HG02588 (cell line): Measurements from ENCODE around the gene SCYGR8.

Source experiments
- ATAC-seq: cut with Tn5 transposase; IDR thresholded peaks from one replicate; pipeline ENCODE4 v1.9.1; 2021; ENCODE audit warnings: mild to moderate bottlenecking, moderate library complexity; ENCODE audit not compliant: unreplicated experiment

The SCYGR8 gene

DNA sequence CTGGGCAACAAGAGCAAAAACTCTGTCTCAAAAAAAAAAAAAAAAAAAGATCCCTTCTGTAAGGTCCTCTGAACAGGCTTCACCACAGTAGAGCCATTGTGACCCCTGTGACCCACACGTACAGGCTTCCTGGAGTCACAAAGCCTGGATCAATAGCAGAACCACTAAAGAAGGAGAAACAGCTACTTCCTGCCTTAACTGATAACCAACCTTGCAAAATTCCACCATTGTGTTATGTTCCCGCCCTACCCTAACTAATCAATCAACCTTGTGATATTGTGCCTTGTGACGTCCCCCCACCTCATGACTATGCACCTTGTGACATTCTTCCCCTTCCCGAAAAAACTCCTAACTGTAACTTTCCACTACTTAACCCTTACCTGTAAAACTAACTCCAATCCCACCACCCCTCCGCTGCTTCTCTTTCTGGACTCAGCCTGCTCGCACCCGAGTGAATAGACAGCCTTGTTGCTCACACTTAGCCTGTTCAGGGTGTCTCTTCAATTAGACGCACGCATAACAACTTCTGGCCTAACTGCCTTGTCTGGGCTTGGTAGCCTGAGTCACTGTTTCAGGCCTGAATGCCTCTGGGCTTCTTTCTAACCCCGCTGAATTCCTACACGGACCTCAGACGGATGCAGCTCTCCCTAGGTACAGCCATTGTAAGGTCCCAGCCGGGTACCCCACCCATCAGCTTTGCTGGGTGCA is 13.9 kb downstream of the SCYGR8 start:
- no peak for ATAC-seq

- no peak for ATAC-seq
Observed at GRCh38 chr2:227761740-227762476, 16.2 kb downstream of the SCYGR8 start.

GRCh38 chr2:227765788-227766372 is 20.2 kb downstream of the SCYGR8 start:
- ATAC-seq = no peak

DNA sequence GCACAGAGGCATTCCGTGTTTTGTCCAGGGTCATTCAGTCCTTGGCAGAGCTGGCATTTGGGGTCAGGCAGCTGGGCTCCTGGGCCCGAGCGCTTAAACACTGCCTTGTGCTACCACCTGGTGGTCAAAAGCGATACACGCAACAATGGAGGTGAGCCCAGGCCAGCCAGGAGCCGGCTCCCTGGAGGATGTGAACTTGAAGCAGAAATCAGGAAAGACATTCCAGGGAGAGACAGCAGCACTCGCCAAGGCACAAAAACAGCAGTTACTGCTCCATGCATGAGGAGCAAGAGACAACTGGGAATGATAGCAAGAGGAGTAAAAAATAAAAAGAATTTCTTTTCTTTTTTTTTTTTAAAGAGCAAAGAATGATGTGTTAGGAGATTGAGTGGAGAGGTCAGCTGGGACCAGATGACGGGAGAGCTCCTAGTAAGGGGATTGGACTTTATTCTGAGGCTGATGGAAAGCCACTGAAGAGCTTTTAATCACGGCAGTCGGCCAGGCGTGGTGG is 20.7 kb downstream of the SCYGR8 start:
- peak; percentile 99 for ATAC-seq

- ATAC-seq = no peak
Observed at GRCh38 chr2:227767830-227768229, 22.1 kb downstream of the SCYGR8 start.

DNA sequence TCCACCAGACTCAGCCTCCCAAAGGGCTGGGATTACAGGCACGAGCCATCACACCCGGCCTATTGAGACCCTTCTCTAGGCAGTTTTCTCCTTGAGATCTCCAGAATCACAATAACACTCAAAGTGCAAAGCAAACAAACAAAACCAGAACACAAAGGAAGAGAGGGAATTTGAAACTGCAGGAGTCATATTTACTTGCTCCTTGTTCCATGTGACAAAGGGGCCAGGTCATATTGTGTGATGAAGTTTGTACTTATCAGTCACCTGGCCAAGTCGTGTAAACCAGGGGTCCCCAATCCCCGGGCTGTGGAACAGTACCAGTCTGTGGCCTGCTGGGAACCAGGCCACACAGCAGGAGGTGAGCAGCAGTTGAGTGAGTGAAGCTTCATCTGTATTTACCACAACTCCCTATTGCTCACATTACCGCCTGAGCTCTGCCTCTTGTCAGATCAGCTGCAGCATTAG is 26.5 kb downstream of the SCYGR8 start:
- ATAC-seq = no peak

DNA sequence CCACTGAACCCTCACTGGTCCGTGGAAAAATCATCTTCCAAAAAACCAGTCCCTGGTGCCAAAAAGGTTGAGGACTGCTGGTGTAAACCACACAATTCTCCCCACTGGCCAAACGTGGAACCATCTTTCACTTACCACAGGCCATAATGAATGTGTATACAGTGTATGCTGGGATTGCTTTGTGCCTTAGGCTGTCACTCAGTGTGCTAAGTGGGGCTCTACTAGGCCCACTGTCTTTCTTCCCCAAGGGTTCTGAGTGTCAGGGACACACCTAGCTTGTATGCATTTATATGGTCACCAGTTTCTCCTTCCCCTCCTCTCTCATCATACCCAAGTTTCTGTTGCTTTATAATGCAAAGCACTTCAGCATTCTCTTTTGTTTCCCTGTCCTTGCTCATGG is 27.2 kb downstream of the SCYGR8 start:
- no peak for ATAC-seq

DNA sequence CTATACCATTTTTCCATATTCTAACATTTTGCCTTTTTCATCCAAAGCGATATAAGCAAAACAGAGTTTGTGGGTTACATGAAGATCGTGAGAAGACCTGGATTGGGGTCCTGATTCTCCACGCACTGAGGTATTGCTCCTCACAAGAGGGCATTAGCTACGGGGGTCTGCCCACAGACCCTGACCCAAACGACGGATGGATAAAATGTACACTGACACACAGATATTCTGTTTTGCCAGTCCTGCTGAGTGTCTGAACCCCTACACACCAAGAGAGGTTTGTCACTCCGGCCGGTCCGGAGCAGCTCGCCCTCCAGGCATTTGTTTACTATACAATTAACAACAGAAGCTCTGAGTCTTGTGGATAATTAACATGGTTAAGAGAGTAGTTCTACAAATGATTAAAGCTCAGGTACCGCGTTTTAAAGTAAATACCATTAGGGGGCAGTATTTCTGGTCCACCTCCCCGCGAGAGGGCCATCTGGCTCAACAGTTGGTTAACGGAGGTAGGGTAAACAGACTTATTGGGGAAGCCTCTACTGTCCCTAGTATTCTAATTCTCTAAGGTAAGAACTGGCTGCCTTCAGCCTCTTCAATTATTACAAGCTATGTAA is 28.4 kb downstream of the SCYGR8 start:
- no peak for ATAC-seq

DNA sequence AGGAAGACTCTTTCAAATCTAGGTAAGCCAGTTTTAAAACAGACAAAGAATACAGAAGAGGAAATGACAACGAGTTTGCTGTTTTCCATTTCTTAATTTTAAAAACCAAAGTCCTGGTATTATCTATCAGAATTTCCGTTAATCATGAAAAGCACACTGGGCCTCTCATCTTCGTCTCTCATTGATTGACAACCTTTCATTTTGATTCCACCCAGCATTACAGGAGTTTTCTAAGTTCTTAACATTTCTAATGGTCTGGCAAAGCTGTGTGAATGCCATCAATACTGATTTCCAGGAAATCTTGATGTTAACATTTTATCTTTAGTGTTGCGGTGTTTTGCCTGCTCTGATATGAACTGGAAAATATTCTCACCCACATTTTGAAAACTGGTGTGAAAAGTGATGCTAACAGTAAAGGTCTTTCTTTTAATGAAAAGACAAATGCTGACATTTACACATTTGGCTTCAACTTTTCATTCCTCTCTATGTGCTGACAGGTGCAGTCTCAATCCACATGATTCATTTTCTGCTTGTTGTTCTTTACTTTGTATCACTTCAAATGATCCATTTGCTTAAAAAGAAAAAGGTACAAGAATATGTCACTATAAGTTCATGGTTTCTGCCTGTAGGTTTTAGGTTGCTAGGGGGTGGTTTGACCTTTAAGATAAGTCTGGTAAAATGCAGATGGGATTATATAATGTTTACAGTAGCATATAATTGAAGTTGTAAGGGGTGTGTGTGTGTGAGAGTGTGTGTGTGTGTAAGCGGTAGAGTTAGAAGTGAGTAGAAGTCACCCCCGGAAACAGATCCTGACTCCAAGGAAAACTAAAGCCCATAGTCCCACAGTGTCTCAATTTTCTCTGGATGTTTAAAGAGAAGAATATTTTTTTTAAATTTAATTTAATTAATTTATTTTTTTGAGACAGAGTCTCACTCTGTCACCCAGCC is 29.5 kb downstream of the SCYGR8 start:
- ATAC-seq = no peak

- no peak for ATAC-seq
Observed at GRCh38 chr2:227780981-227781615, 35.4 kb downstream of the SCYGR8 start.

GRCh38 chr2:227781841-227782240 is 36.1 kb downstream of the SCYGR8 start:
- ATAC-seq = no peak

GRCh38 chr2:227782804-227783203 is 37.1 kb downstream of the SCYGR8 start:
- ATAC-seq = peak; percentile 8

DNA sequence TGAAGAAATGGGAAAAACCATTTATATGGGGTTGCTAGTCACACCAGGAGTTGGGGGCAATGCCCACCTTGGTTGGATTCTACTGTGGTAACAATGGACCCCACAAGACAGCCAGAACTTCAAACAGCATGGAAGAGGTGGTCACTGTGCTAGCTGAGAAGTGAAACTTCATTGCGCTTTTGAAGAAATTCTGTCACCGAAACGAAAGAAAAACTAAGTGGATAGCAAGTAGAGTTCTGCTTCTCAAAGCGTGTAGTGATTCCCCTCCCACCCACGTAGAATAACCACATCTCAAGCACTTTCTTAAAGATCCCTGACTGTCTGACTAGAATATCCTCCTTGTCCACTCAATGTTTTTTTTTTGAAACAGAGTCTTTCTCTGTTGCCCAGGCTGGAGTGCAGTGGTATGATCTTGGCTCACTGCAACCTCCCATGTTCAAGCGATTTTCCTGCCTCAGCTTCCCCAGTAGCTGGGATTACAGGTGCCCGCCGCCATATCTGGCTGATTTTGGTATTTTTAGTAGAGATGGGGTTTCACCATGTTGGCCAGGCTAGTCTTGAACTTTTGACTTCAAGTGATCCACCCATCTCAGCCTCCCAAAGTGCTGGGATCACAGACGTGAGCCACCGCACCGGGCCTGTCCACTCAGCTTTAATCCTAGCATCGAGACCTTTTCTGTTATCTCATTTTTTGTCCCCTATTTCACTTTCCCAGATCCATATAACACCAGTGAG is 37.9 kb downstream of the SCYGR8 start:
- peak; percentile 97 for ATAC-seq

- ATAC-seq = no peak
Observed at GRCh38 chr2:227785293-227785692, 39.6 kb downstream of the SCYGR8 start.

GRCh38 chr2:227788561-227789018 is 42.9 kb downstream of the SCYGR8 start:
- no peak for ATAC-seq

DNA sequence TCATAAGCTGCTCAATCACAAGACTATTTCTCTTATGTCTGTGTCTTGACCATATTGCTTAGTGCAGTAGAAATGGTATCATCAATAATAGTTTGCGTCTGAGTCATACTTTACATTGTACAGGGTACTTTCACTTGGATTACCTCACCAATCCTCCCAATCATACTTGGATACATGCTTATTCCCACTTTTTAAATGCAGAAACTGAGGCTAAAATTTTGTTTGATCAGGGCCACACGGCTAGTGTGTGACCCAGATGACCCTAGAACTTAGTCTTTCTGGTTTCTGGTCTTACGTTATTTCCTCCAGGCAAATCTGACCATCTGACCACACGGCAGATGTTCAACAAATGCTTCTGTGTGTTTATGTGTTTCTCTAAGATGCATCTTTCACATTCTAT is 44.1 kb downstream of the SCYGR8 start:
- ATAC-seq = no peak

DNA sequence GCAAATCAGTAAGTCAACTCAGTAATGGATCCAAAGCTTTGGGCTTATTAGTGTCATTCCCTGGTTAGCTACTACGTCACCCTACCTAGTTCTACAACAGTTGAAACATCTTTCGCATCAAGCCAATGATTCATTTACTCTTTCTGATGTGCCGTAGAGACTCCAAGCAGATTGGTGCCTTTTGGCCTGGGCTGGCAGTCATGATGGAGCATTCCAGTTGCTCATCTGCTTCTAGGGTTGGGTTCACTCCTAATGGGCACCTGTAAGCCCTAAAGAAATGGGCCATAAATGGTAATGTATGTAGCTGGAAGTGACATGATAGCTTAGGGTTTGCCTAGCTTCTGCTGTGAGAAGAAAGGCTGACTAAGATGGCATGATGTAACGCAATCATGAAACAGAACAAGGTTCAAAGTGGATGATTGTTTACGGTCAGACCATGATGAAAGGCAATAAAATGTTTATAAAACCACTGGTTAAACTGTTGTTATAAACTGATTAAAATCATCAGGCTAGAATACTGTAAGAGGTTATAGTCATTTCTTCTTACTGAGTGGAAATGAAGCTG is 47.5 kb downstream of the SCYGR8 start:
- ATAC-seq = no peak
